OCI-LY1 (cell line): ENCODE results near the gene UST.
"Not testable (repeated sequence)": the region's sequence is repeated elsewhere in the genome, so short reads cannot be mapped to it uniquely, and the experiment has no call there.

Experiments used
- H2AFZ ChIP-seq: fragments of 200-600 bp; sonication (generic), shearing (Covaris generic); 2 replicates; pipeline ENCODE4 v1.6.0; 2014; ENCODE audit warnings: antibody characterized with exemption, mild to moderate bottlenecking, low read length
- H3F3A ChIP-seq: fragments of 200-600 bp; sonication (generic), shearing (Covaris generic); 2 replicates; pipeline ENCODE4 v1.6.0; 2014; ENCODE audit warnings: mild to moderate bottlenecking, antibody characterized with exemption, low read length, moderate library complexity; ENCODE audit not compliant: insufficient read depth
- H3K27ac ChIP-seq: fragments of 200-600 bp; sonication (generic); 2 replicates; pipeline ENCODE4 v1.5.1; 2014; ENCODE audit warnings: low read length, mixed run types, mild to moderate bottlenecking, low read depth; ENCODE audit not compliant: poor library complexity, severe bottlenecking
- H3K27me3 ChIP-seq: fragments of 200-600 bp; sonication (generic); 2 replicates; pipeline ENCODE4 v1.6.0; 2014; ENCODE audit warnings: antibody characterized with exemption, mild to moderate bottlenecking, low read length, moderate library complexity; ENCODE audit not compliant: insufficient read depth
- H3K36me3 ChIP-seq: fragments of 200-600 bp; sonication (generic); 2 replicates; pipeline ENCODE4 v1.6.1; 2014; ENCODE audit warnings: mild to moderate bottlenecking, antibody characterized with exemption, low read length, moderate library complexity, mixed read lengths; ENCODE audit not compliant: insufficient read depth
- H3K4me1 ChIP-seq: fragments of 200-600 bp; sonication (generic); 2 replicates; pipeline ENCODE4 v1.5.1; 2014; ENCODE audit warnings: mild to moderate bottlenecking, low read length, moderate library complexity; ENCODE audit not compliant: insufficient read depth, severe bottlenecking
- H3K4me2 ChIP-seq: fragments of 200-600 bp; sonication (generic), shearing (Covaris generic); 2 replicates; pipeline ENCODE4 v1.6.1; 2014; ENCODE audit warnings: low read length
- H3K4me3 ChIP-seq: fragments of 200-600 bp; sonication (generic); 2 replicates; pipeline ENCODE4 v1.5.1; 2014; ENCODE audit warnings: low read length, low read depth, mild to moderate bottlenecking, mixed read lengths; ENCODE audit not compliant: poor library complexity, severe bottlenecking
- H3K79me2 ChIP-seq: fragments of 200-600 bp; shearing (Covaris generic); 2 replicates; pipeline ENCODE4 v1.6.1; 2016; ENCODE audit warnings: mixed run types, low read length, mixed read lengths; ENCODE audit not compliant: insufficient read depth
- H3K9ac ChIP-seq: fragments of 200-600 bp; sonication (generic), shearing (Covaris generic); 2 replicates; pipeline ENCODE4 v1.6.1; 2014; ENCODE audit warnings: mild to moderate bottlenecking, low read length, mixed read lengths
- H3K9me2 ChIP-seq: fragments of 200-600 bp; sonication (generic), shearing (Covaris generic); 2 replicates; pipeline ENCODE4 v1.6.1; 2014; ENCODE audit warnings: low read depth, mild to moderate bottlenecking, low read length, mixed read lengths
- H3K9me3 ChIP-seq: fragments of 200-600 bp; shearing (Covaris generic); 2 replicates; pipeline ENCODE4 v1.6.1; 2014; ENCODE audit warnings: low read length, mixed read lengths
- H4K20me1 ChIP-seq: fragments of 200-600 bp; sonication (generic), shearing (Covaris generic); 2 replicates; pipeline ENCODE4 v1.6.0; 2016; ENCODE audit warnings: mild to moderate bottlenecking, low read length; ENCODE audit not compliant: insufficient read depth
- CTCF ChIP-seq: fragments of 200-600 bp; sonication (generic), shearing (Covaris generic); IDR thresholded peaks from 2 replicates; pipeline ENCODE4 v1.5.1; 2017; ENCODE audit warnings: mild to moderate bottlenecking, antibody characterized with exemption, low read length, moderate library complexity, mixed read lengths
- EZH2 ChIP-seq: fragments of 200-600 bp; sonication (generic), shearing (Covaris generic); IDR thresholded peaks from 2 replicates; pipeline ENCODE4 v1.8.0; 2017; ENCODE audit warnings: borderline replicate concordance, mixed run types, mild to moderate bottlenecking, antibody characterized with exemption, low read length, moderate library complexity, mixed read lengths

Gene UST

GRCh38 chr6:148775161-148775560 lies 28.3 kb downstream of the UST start:
- no peaks in the 10 kb centered on the region for H4K20me1 ChIP-seq
- no peak overlapping the region for H3K9ac ChIP-seq
- H3K9me3 ChIP-seq, result no peaks in the 10 kb centered on the region
- no peaks in the 10 kb centered on the region for H3K79me2 ChIP-seq
- H3K9me2 ChIP-seq, result no peaks in the 10 kb centered on the region
- H3K36me3 ChIP-seq, result no peaks in the 10 kb centered on the region
- H3K4me1 ChIP-seq, result no peaks in the 10 kb centered on the region
- no peaks in the 10 kb centered on the region for H3F3A ChIP-seq
- TF ChIP-seq EZH2 (no peak), CTCF (no peak)
- no peak overlapping the region for H3K4me3 ChIP-seq
- H3K27me3 ChIP-seq, result no peaks in the 10 kb centered on the region; the same call in 1 of the 2 replicates
- H2AFZ ChIP-seq, result no peak overlapping the region
- H3K4me2 ChIP-seq, result no peak overlapping the region
- H3K27ac ChIP-seq, result no peak overlapping the region

- Histone ChIP-seq H3K27me3 (no peaks in the 10 kb centered on the region; the same call in 1 of the 2 replicates), H3K79me2 (no peaks in the 10 kb centered on the region), H3K9me2 (no peaks in the 10 kb centered on the region), H3K9me3 (no peaks in the 10 kb centered on the region), H3F3A (no peaks in the 10 kb centered on the region), H3K4me2 (no peak overlapping the region), H3K9ac (no peak overlapping the region), H3K36me3 (no peaks in the 10 kb centered on the region), H3K27ac (no peak overlapping the region), H3K4me3 (no peak overlapping the region), H2AFZ (no peak overlapping the region), H3K4me1 (no peaks in the 10 kb centered on the region), H4K20me1 (no peaks in the 10 kb centered on the region)
- TF ChIP-seq CTCF, result no peak
- TF ChIP-seq EZH2, result no peak
Measured at GRCh38 chr6:148776321-148777308, 29.8 kb downstream of the UST start.

- no peaks in the 10 kb centered on the region for H3K79me2 ChIP-seq
- H3K9me3 ChIP-seq, result no peaks in the 10 kb centered on the region
- H3K27me3 ChIP-seq, result no peaks in the 10 kb centered on the region
- no peak overlapping the region for H3K4me2 ChIP-seq
- H2AFZ ChIP-seq, result no peak overlapping the region
- no peaks in the 10 kb centered on the region for H4K20me1 ChIP-seq
- TF ChIP-seq EZH2, result no peak
- TF ChIP-seq CTCF, result no peak
- no peaks in the 10 kb centered on the region for H3K4me1 ChIP-seq
- no peaks in the 10 kb centered on the region for H3K9me2 ChIP-seq
- H3K4me3 ChIP-seq, result no peak overlapping the region
- H3F3A ChIP-seq, result no peaks in the 10 kb centered on the region
- no peak overlapping the region for H3K9ac ChIP-seq
- no peaks in the 10 kb centered on the region for H3K36me3 ChIP-seq
- no peak overlapping the region for H3K27ac ChIP-seq
Measured at GRCh38 chr6:148779142-148779562, 32.3 kb downstream of the UST start.

- H4K20me1 ChIP-seq, H3K36me3 ChIP-seq, H3K79me2 ChIP-seq, H3F3A ChIP-seq, H3K27ac ChIP-seq, H3K9me2 ChIP-seq, H3K9me3 ChIP-seq, H3K4me1 ChIP-seq, H3K27me3 ChIP-seq, H2AFZ ChIP-seq, H3K9ac ChIP-seq, H3K4me2 ChIP-seq, H3K4me3 ChIP-seq: not testable (repeated sequence)
Measured at GRCh38 chr6:148780423-148780822, 33.6 kb downstream of the UST start.
